ENCODE measurements around the gene SLC30A1.
"Not testable (repeated sequence)": the region's sequence is repeated elsewhere in the genome, so short reads cannot be mapped to it uniquely, and the experiment has no call there.

SLC30A1 gene

GRCh38 chr1:211541720-211542477 lies 37.1 kb downstream of the SLC30A1 start:
- DNase-seq: no peak

- no peak for DNase-seq
Measured at GRCh38 chr1:211541278-211541677, 37.7 kb downstream of the SLC30A1 start.

- DNase-seq: not testable (repeated sequence)
Measured at GRCh38 chr1:211540824-211541223, 38.1 kb downstream of the SLC30A1 start.

GRCh38 chr1:211538287-211538686 lies 40.7 kb downstream of the SLC30A1 start:
- no peak for DNase-seq

- no peak for DNase-seq
Measured at GRCh38 chr1:211537253-211537652, 41.7 kb downstream of the SLC30A1 start.

DNA sequence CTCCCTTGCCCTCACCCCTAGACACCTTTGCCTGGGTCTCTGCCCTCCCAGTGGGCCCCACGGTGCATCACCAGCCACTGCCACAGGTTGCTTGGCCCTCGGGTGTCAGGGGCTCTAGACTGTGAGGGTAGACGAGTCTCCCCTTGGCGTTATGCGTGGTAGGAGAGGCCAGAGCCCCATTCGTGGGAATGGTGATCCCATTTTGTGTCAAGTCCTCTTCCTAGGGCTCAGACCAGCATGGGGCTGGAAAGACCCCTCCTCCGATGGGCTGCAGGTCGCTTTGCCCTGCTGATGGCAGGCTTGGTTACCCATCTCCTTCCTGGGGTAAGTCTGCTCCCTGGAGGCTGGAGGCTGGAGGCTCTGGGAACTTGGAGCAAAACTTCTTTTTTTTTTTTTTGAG lies 42.4 kb downstream of the SLC30A1 start:
- DNase-seq: no peak

GRCh38 chr1:211535346-211535745 lies 43.6 kb downstream of the SLC30A1 start:
- no peak for DNase-seq

DNA sequence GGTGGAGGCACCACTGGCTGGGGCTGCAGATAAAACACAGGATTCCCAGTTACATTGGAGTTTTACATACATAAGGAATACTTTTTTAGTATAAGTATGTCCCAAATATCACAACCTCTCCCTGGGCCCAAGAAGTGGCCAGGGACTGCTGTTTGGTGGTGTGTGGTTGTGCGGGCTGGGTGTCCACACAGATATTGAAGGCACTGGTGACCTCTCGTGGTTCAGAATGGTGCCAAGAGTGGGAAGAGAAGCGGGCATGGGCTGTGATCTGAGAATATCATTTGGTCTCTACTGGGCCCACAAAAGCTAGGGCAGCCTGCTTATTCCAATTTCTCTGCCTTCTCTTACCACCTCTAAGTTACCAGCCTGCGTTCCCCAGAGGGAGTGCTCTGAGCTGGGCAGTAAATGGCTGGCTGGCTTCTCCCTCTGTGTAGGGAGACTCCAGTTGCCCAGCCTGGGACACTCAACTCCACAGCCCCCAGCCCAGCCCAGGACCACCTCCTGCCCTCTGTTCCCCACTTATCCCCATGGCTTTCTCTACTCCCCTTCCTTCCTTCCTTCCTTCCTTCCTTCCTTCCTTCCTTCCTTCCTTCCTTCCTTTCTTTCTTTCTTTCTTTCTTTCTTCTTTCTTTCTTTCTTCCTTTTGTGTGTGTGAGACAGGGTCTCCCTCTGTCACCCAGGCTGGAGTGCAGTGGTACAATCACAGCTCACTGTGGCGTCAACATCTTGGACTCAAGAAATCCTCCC lies 44.2 kb downstream of the SLC30A1 start:
- DNase-seq: no peak

- no peak for DNase-seq
Measured at GRCh38 chr1:211532088-211532444, 46.9 kb downstream of the SLC30A1 start.

- no peak for DNase-seq
Measured at GRCh38 chr1:211531194-211532087, 47.5 kb downstream of the SLC30A1 start.

DNA sequence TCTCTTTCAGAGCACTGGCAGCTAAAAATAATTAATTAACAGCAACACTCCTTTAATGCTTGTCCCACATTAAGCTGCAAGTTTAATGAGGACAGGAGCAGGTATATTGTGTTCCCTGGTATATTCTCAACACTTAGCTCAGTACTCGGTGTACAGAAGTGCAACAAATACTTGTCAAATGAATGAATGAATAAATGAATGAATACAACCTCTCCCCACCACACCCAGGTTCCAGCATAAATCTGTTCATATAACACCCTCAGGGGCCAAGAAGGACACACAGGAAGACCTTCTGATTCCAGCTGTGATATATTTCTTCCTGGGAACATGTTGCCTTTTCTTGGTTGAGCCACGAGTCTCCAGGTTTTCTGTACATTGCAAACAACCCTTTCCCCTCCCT lies 48.9 kb downstream of the SLC30A1 start:
- DNase-seq: no peak

- DNase-seq: no peak
Measured at GRCh38 chr1:211529453-211529852, 49.5 kb downstream of the SLC30A1 start.

DNA sequence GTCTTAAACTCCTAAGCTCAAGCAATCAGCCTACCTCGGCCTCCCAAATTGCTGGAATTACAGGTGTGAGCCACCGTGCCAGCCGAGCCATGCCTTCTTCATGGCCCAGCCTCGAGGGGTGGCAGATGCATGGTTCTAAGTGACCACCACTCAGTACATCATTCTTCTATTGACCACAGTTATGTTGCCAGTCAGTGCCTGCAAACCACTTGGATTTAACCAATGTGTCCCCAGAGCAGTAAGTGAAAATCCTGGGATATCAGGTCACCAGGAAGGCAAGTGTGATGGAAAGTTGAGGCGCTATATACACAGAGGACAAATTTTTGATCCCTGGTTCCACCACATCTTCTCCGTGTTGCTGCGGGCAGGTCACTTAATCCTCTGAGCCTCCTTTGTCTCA lies 50.0 kb downstream of the SLC30A1 start:
- no peak for DNase-seq

- no peak for DNase-seq
Measured at GRCh38 chr1:211527888-211528287, 51.1 kb downstream of the SLC30A1 start.

GRCh38 chr1:211527006-211527405 lies 52.0 kb downstream of the SLC30A1 start:
- no peak for DNase-seq

- DNase-seq: no peak
Measured at GRCh38 chr1:211526101-211526500, 52.9 kb downstream of the SLC30A1 start.

DNA sequence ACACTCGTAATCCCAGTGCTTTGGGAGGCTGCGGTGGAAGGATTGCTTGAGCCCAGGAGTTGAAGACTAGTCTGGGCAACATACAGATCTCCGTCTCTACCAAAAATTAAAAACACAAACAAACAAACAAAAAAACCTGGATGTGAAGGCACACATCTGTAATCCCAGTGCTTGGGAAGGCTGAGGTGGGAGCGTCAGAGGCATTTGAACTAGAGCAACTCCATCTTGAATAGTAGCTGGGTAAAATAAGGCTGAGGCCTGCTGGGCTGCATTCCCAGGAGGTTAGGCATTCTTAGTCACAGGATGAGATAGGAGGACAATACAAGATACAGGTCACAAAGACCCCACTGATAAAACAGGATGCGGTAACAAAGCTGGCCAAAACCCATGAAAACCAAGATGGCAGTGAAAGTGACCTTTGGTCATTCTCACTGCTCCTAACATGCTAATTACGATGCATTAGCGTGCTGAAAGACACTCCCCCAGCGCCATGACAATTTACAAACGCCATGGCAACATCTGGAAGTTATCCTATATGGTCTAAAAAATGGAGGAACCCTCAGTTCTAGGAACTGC lies 53.8 kb downstream of the SLC30A1 start:
- DNase-seq: no peak

GRCh38 chr1:211524521-211524920 lies 54.4 kb downstream of the SLC30A1 start:
- DNase-seq: no peak

- DNase-seq: no peak
Measured at GRCh38 chr1:211522804-211523203, 56.2 kb downstream of the SLC30A1 start.
